CD4-positive, alpha-beta T cell treated with Interleukin-17A for 4 hours (primary cell): Measurements from ENCODE around the gene DRD3.

Experiments used
- DNase-seq: peaks from one replicate; pipeline ENCODE4 v3.0.0-alpha.2; 2020; ENCODE audit warnings: mixed read lengths

The DRD3 gene

GRCh38 chr3:114115143-114115542, 63.7 kb downstream of the DRD3 start:
- no peak for DNase-seq

DNA sequence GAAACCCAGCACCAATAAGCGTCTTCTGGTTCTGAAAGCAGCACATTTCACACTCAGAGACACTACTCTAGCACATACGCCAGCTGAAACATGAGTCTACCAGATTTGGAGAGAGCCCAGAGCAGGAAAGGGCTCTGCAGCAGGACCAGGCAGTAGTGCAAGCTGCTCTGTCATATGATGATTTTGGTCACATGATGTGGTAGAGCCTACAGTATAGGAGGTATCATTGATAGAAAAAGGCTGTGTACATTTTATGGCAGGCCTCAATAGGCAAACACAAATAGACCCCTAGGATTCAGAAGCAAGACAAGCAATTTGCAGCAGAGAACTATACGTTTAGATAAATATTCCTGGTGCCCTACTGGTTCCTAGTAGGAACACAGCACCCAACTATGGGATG, 64.1 kb downstream of the DRD3 start:
- DNase-seq = no peak

DNA sequence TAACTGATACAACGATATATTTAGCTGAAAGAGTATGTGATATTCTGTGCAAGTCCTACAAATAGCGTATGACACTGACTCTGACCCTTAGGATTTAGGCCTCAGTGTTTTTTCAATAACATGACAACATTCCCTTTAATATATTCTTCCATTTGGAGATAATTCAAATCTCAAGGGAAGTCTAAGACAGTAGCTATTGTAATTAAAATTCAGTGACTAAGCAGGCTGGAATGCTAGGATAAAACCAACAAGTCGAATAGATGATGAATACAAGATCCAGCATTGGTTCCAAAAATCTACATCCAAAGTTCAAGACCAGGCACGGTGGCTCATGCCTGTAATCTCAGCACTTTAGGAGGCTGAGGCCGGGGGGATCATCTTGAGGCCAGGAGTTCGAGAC, 66.2 kb downstream of the DRD3 start:
- DNase-seq = no peak

GRCh38 chr3:114111060-114111770, 67.6 kb downstream of the DRD3 start:
- DNase-seq = no peak

DNA sequence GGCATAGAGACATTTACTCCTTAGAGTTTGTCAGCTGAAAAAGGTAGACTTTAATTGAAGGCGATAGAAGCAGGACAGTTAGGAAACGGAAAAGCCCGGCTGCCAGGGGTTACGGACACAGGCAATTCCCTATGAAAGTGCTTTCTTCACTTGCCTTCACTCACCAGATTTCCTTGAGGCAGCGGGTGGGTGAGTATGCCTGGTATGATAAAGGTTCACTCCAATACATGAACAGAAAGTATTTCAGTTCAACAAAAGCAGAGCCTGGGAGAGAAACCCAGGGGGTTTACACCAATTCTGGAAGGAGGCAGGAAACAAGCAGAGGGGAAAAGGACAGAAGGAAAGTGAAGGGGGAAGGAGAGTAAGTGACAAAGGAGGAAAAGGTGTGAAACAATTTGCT, 68.4 kb downstream of the DRD3 start:
- no peak for DNase-seq

- DNase-seq = no peak
These were observed 70.7 kb downstream of the DRD3 start for GRCh38 chr3:114108137-114108536.

DNA sequence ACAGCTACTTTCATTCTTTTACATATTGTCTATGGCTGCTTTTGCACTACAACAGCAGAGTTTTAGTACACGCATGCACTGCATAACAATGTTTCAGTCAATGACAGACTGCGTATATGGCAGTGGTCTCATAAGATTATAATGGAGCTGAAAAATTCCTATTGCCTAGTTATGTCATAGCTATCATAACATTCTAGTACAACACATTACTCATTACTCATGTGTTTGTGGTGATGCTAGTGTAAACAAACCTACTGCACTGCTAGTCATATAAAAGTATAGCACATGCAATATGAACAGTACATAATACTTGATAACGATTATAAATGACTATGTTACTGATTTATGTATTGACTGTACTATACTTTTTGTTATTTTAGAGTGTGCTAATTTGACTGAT, 74.4 kb downstream of the DRD3 start:
- DNase-seq = no peak

DNA sequence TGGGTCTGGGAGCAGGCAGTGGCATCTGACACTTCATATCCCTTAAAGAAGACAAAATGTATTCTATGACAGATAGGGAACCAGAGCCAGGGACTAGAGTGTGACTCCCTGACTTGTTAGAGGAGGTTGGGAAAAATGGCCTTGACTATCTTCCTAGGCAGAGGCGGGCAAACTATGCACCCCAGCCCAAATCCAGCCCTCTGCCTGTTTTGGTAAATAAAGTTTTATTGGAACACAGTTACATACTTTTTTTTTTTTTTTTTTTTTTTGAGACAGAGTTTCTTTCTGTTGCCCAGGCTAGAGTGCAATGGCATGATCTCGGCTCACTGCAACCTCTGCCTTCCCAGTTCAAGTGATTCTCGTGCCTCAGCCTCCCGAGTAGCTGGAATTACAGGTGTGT, 75.0 kb downstream of the DRD3 start:
- no peak for DNase-seq

- DNase-seq = no peak
These were observed 75.7 kb downstream of the DRD3 start for GRCh38 chr3:114103181-114103580.

- no peak for DNase-seq
These were observed 77.8 kb downstream of the DRD3 start for GRCh38 chr3:114101101-114101500.

- DNase-seq = no peak
These were observed 83.1 kb downstream of the DRD3 start for GRCh38 chr3:114095796-114096195.

- DNase-seq = no peak
These were observed 85.3 kb downstream of the DRD3 start for GRCh38 chr3:114093596-114093995.

- DNase-seq = no peak
These were observed 85.9 kb downstream of the DRD3 start for GRCh38 chr3:114093016-114093380.

DNA sequence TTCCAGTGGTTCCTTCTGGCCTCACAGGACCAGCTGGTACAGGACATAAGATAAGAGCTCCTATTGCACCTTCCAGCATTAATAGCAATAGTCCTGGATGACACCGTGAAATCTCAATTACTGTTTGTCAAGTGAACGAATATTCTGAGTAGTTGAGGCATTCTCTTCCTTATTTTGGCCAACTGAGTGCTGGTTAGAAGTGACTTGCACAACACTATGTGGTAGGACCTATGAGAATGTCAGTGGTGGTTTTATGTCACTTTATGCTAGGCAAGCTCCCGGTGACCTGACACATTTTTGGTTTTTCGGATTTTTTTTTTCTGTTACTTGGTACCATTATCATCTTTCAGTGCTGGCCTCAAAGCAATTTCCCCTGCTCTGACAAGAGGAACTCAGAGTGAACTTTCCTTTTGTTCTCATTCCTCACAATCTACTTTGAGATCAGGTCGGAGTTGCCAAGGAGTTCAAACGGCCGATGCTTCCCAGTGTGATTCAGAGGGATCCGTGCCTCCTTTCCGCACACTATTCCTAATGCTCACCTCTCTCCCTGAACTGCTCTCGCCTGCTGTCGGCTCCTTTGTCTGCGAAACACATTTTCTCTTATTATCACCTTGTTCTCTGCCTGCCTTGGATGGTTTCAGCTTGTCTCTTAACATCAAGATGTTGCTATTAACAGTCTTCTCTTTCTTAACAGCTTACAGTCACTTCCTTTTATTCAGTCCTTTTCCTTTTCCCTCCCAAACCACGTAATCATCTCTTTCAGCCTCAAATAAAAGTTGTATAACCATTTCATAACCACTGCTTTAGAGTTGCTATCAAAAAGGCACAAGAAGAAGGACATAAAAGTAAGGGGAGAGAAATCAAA, 86.5 kb downstream of the DRD3 start:
- no peak for DNase-seq

DNA sequence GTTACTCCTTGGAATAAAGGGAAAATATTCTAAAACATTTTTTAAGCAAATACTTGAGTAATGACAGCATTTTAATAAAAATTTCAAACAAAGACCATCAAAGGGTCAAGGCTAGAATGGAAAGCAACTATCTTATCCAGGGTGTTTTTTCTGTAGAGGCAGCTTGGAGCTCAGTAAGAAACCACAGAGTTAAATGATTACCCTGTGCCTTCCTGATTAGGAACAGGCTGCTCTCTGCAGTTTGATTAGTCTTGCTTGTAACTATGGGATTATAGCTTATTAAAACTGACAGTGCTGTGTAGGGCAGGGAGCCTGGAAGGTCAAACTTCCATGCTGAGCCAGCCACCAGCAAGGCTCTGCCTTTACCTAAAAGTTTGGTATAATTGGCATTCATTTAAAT, 89.2 kb downstream of the DRD3 start:
- no peak for DNase-seq

GRCh38 chr3:114086356-114086755, 92.5 kb downstream of the DRD3 start:
- DNase-seq = no peak

GRCh38 chr3:114083112-114083511, 95.7 kb downstream of the DRD3 start:
- no peak for DNase-seq

GRCh38 chr3:114081037-114081436, 97.8 kb downstream of the DRD3 start:
- no peak for DNase-seq

- no peak for DNase-seq
These were observed 98.7 kb downstream of the DRD3 start for GRCh38 chr3:114080201-114080600.

DNA sequence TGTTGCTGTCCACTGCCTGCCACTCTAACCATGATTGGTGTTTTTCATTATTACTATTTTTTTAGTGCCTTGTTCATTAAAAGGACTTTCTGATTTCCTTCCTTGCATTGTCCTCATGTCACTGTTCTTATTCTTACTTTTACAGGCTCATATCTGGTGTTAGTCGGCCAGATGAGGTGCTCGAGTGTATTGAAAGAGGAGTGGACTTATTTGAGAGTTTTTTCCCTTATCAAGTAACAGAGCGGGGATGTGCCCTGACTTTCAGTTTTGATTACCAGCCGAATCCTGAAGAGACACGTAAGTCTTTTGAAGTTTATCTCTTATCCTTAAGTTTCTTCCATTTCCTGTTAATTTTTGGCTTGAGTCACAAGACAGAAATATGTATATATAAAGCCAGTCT, 99.1 kb downstream of the DRD3 start:
- DNase-seq = no peak

- no peak for DNase-seq
These were observed 100.7 kb downstream of the DRD3 start for GRCh38 chr3:114078126-114078525.
